HG03432 (cell line): ENCODE measurements around the gene INA.

Experiments used
- ATAC-seq: cut with Tn5 transposase; IDR thresholded peaks from one replicate; pipeline ENCODE4 v1.9.1; 2021; ENCODE audit warnings: mild to moderate bottlenecking, moderate library complexity; ENCODE audit not compliant: unreplicated experiment

The INA gene

GRCh38 chr10:103273041-103273441 is 3.9 kb upstream of the INA start:
- ATAC-seq = no peak

GRCh38 chr10:103276251-103276895 is 565 bp upstream of the INA start:
- ATAC-seq = no peak

GRCh38 chr10:103277713-103278536 is 987 bp downstream of the INA start:
- no peak for ATAC-seq

- ATAC-seq = no peak
Measured at GRCh38 chr10:103278537-103278823, 1.5 kb downstream of the INA start.

GRCh38 chr10:103278862-103279298 is 1.9 kb downstream of the INA start:
- ATAC-seq = no peak

- no peak for ATAC-seq
Measured at GRCh38 chr10:103280031-103280430, 3.1 kb downstream of the INA start.

- no peak for ATAC-seq
Measured at GRCh38 chr10:103280506-103280905, 3.6 kb downstream of the INA start.

GRCh38 chr10:103281753-103282152 is 4.8 kb downstream of the INA start:
- ATAC-seq = no peak

- no peak for ATAC-seq
Measured at GRCh38 chr10:103282961-103283360, 6.0 kb downstream of the INA start.

GRCh38 chr10:103284170-103284569 is 7.2 kb downstream of the INA start:
- ATAC-seq = no peak

GRCh38 chr10:103287992-103288391 is 11.1 kb downstream of the INA start:
- ATAC-seq = no peak

- ATAC-seq = no peak
Measured at GRCh38 chr10:103291588-103291987, 14.7 kb downstream of the INA start.

- no peak for ATAC-seq
Measured at GRCh38 chr10:103295374-103296015, 18.6 kb downstream of the INA start.

GRCh38 chr10:103307594-103307993 is 30.7 kb downstream of the INA start:
- ATAC-seq = no peak

- no peak for ATAC-seq
Measured at GRCh38 chr10:103310197-103310596, 33.3 kb downstream of the INA start.

GRCh38 chr10:103316087-103316486 is 39.1 kb downstream of the INA start:
- ATAC-seq = no peak

GRCh38 chr10:103327906-103328305 is 51.0 kb downstream of the INA start:
- no peak for ATAC-seq

- ATAC-seq = no peak
Measured at GRCh38 chr10:103333934-103334520, 57.1 kb downstream of the INA start.

- no peak for ATAC-seq
Measured at GRCh38 chr10:103334567-103334966, 57.6 kb downstream of the INA start.

GRCh38 chr10:103336370-103336769 is 59.4 kb downstream of the INA start:
- no peak for ATAC-seq
